Vagina (tissue), 2 donors: ENCODE results near the gene EHHADH. TPM values are rescaled to one million over a fixed set of nuclear protein-coding genes. Genes with fewer than 3 reads are reported as not detected.

Experiments
- DNase-seq, 2 donors: peaks; one replicate each; pipeline ENCODE4 v3.0.0-alpha.2; 2017; ENCODE audit errors: extremely low spot score in 2 of 2
- H3K27ac ChIP-seq: fragments of 200-600 bp; sonication (generic); one replicate; pipeline ENCODE4 v1.5.1; 2019
- H3K27me3 ChIP-seq: fragments of 200-600 bp; sonication (generic); one replicate; pipeline ENCODE4 v1.5.1; 2019
- H3K36me3 ChIP-seq, 2 donors: fragments of 200-600 bp; sonication (generic); one replicate each; pipeline ENCODE4 v1.5.1; 2017 to 2019
- H3K4me1 ChIP-seq: fragments of 200-600 bp; sonication (generic); one replicate; pipeline ENCODE4 v1.5.1; 2019
- H3K4me3 ChIP-seq, 2 donors: fragments of 200-600 bp; sonication (generic); 1 replicate in 1 of 2; 2 replicates in 1 of 2; pipeline ENCODE4 v1.5.1; 2016 to 2019
- H3K9me3 ChIP-seq: fragments of 200-600 bp; sonication (generic); one replicate; pipeline ENCODE4 v1.5.1; 2019
- POLR2A ChIP-seq, 2 donors: fragments of 450-650 bp; IDR thresholded peaks; one replicate each; pipeline ENCODE4 v1.6.1; 2017; ENCODE audit warnings: antibody characterized with exemption in 2 of 2, mild to moderate bottlenecking in 2 of 2, moderate library complexity in 2 of 2
- POLR2AphosphoS5 ChIP-seq, 2 donors: sonication (generic); formaldehyde crosslinking; IDR thresholded peaks; one replicate each; pipeline ENCODE4 v1.9.0; 2017; ENCODE audit warnings: antibody characterized with exemption in 2 of 2, mild to moderate bottlenecking in 2 of 2, low read depth in 1 of 2; ENCODE audit not compliant: insufficient read depth in 1 of 2
- intact Hi-C: fragments of 100-400 bp; cut with DNase I; formaldehyde crosslinking; loops from one replicate; pipeline ENCODE4 v1.15.1; 2023
- total RNA-seq: library from RNA; depleted of rRNA; stranded (reverse); fragments of >200 nt; gene quantifications from one replicate; pipeline ENCODE4 v1.2.3, GENCODE V29; 2016
- TF ChIP-seq, protein P1 (sequence below), 3 experiments: fragments of 450-650 bp in 2 of 3; fragments of 200-600 bp in 1 of 3; sonication (generic) in 1 of 3; IDR thresholded peaks; one replicate each; pipeline ENCODE4 v1.5.1; 2017 to 2019; ENCODE audit warnings: antibody characterized with exemption in 3 of 3, mild to moderate bottlenecking in 2 of 3, moderate library complexity in 2 of 3

The EHHADH gene
- total RNA-seq, 1 donor from 2014 or later: 8.1 TPM

DNA sequence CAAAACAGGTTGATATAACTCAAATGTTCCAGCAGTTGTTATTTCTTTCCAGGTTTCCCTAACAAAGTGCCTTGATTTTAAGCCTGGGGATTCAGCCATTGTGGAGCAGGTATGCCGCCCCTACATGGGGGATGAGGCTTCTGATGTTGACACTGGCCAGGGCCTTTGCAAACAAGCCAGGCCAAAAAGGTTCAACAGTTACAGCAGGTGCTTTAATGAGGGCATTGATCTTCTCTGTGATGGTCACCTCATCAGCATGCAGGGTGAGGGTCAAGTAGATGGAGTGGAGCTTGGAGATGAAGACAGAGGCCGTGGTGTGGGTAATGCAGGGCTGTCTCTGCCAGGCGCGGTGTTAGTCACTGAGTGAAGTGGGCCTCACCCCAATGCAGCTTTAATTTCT is 22.6 kb upstream of the EHHADH start:
- H3K9me3 ChIP-seq: no peaks in the 10 kb centered on the region
- TF ChIP-seq, protein P1, sequence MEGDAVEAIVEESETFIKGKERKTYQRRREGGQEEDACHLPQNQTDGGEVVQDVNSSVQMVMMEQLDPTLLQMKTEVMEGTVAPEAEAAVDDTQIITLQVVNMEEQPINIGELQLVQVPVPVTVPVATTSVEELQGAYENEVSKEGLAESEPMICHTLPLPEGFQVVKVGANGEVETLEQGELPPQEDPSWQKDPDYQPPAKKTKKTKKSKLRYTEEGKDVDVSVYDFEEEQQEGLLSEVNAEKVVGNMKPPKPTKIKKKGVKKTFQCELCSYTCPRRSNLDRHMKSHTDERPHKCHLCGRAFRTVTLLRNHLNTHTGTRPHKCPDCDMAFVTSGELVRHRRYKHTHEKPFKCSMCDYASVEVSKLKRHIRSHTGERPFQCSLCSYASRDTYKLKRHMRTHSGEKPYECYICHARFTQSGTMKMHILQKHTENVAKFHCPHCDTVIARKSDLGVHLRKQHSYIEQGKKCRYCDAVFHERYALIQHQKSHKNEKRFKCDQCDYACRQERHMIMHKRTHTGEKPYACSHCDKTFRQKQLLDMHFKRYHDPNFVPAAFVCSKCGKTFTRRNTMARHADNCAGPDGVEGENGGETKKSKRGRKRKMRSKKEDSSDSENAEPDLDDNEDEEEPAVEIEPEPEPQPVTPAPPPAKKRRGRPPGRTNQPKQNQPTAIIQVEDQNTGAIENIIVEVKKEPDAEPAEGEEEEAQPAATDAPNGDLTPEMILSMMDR (IDR thresholded peaks at IDR 0.05): no peak
- no peak for TF ChIP-seq POLR2AphosphoS5 (IDR thresholded peaks at IDR 0.05; ENCODE audit: insufficient read depth in 1 of 2, low read depth in 1 of 2)
- TF ChIP-seq POLR2A (IDR thresholded peaks at IDR 0.05): no peak
- peaks cover 4% of the 10 kb centered on the region for H3K27me3 ChIP-seq
- no peak overlapping the region for H3K27ac ChIP-seq
- intact Hi-C loops: no loop called here
- H3K4me3 ChIP-seq: no peak overlapping the region
- no peaks in the 10 kb centered on the region for H3K36me3 ChIP-seq
- H3K4me1 ChIP-seq: no peaks in the 10 kb centered on the region
- no peak for DNase-seq

DNA sequence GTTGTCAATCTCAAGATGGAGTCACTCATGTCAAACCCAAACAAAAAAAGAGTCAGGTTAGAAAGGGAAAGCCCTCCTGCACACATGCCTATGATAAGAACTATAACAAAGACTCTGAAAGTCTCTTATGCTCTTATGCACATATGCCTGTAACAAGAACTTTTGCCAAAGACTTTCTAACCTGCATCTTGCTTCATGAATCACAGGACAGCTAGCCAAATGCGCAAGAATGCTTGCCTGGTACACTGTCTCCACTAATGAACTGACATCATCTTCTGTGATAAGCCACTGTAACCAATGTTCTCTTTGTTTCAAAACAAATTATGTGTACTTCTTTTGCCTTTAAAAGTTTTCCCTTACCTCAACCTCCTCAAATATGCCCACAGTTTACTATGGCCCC is 18.2 kb upstream of the EHHADH start:
- Histone ChIP-seq H3K27me3 (peaks cover 4% of the 10 kb centered on the region), H3K4me1 (no peaks in the 10 kb centered on the region), H3K9me3 (no peaks in the 10 kb centered on the region), H3K36me3 (no peaks in the 10 kb centered on the region), H3K27ac (no peak overlapping the region), H3K4me3 (no peak overlapping the region)
- no peak for TF ChIP-seq POLR2AphosphoS5 (IDR thresholded peaks at IDR 0.05; ENCODE audit: insufficient read depth in 1 of 2, low read depth in 1 of 2)
- TF ChIP-seq, protein P1 (IDR thresholded peaks at IDR 0.05): no peak
- no peak for TF ChIP-seq POLR2A (IDR thresholded peaks at IDR 0.05)
- DNase-seq: no peak
- intact Hi-C loops: no loop called here

DNA sequence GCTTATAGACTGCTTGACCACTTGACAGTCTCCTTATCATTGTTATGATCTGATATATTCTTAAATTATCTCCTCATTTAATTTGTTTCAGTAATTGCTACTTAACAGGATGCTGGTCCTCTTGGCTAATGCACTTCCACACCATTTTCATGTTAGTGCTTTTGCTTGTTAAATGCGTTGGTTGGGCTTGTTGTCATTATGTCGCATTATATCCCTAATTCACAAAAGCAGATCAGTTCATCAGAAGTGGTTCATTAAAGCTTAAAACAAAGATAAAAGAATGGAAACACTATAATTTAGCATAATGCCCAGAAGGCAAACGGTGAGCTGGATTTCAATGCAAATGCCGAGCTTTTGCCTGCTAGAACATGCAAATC is 17.1 kb upstream of the EHHADH start:
- H3K27me3 ChIP-seq: no peaks in the 10 kb centered on the region
- intact Hi-C loops: no loop called here

DNA sequence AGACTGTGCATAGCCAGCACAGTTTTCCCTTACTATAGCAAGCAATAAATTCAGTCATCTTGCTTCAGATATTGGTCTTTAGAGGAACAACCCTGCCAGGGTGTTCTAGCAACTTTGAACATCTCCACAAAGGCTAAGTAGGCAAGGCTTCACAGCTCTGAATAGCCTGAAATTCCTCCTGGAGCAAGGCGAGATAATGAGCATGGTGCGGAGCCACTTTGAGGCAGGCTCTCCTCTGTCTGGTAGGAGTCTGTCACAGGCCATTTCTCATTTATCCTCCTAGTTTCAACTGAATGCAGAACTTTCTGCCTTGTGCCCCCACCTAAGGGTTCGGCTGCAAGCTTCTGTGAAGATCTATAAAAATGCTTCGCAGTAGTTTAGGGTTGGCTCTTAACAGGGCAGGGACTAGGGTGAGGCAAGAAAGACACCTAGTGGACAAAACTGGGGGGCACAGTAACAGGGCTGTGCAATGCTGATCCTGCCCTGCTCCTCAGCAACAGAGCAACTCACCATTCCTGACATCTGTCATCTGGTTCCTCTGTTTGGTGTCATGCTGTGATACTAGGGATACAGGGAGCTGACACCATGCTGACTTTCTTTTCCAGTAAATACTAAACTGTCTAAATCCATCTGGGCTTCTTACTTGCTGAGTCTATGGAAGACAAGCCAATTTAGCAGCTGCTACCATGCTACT is 16.6 kb upstream of the EHHADH start:
- Histone ChIP-seq H3K27ac (no peak overlapping the region), H3K4me3 (no peak overlapping the region), H3K9me3 (no peaks in the 10 kb centered on the region), H3K4me1 (no peaks in the 10 kb centered on the region), H3K36me3 (no peaks in the 10 kb centered on the region), H3K27me3 (no peaks in the 10 kb centered on the region)
- intact Hi-C loops: no loop called here
- TF ChIP-seq POLR2AphosphoS5 (IDR thresholded peaks at IDR 0.05; ENCODE audit: insufficient read depth in 1 of 2, low read depth in 1 of 2): no peak
- TF ChIP-seq, protein P1 (IDR thresholded peaks at IDR 0.05): no peak
- no peak for DNase-seq

More for the DNA sequence above, 17.1 kb upstream of the EHHADH start:
- Histone ChIP-seq H3K36me3 (no peaks in the 10 kb centered on the region), H3K27ac (no peak overlapping the region), H3K4me3 (no peak overlapping the region), H3K9me3 (no peaks in the 10 kb centered on the region), H3K4me1 (no peaks in the 10 kb centered on the region)
- no peak for TF ChIP-seq POLR2AphosphoS5 (IDR thresholded peaks at IDR 0.05; ENCODE audit: insufficient read depth in 1 of 2, low read depth in 1 of 2)
- no peak for TF ChIP-seq POLR2A (IDR thresholded peaks at IDR 0.05)
- TF ChIP-seq, protein P1 (IDR thresholded peaks at IDR 0.05): no peak
- DNase-seq: no peak

DNA sequence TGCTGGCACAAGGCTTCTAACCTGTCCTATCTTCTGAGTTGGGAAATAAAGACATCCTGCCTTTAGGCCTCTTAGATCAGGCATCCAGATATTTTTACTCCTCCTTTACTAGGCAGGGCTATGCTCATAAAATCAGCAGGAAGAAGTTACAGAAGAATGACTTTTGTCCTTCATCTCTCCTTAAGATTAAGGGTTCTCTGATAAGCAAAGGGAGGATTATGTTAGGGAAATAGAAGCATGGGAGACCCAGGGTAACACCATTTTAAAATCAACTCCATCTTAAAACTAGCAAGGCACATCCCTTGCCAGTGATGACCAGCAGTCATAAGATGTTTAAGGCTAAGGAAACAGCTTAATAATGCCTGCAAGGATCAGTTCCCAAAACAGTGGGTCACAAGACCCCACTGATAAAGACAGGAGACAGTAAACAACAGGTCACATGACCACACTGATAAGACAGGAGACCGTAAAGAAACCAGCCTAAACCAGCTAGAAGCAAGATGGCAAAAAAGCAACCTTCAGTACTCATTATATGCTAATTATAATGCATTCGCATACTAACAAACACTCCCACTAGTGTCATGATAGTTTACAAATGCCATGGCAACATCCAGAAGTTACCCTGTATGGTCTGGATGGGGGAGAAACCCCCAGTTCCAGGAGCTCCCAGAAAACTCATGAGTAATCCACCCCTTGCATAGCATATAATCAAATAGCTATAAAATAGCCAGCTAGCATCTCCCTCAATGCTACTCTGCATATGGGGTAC is 14.5 kb upstream of the EHHADH start:
- Histone ChIP-seq H3K27ac (no peak overlapping the region), H3K36me3 (no peaks in the 10 kb centered on the region), H3K4me3 (no peak overlapping the region), H3K4me1 (no peaks in the 10 kb centered on the region), H3K27me3 (no peaks in the 10 kb centered on the region), H3K9me3 (no peaks in the 10 kb centered on the region)
- intact Hi-C loops: no loop called here
- DNase-seq: no peak
- TF ChIP-seq, protein P1 (IDR thresholded peaks at IDR 0.05): no peak
